Embryonic facial prominence (tissue), 1 donor: ENCODE measurements around the gene ZMIZ1.

ENCODE experiments used
- DNase-seq: peaks from one replicate; pipeline ENCODE4 v3.0.0-alpha.2; 2016; ENCODE audit errors: extremely low spot score

The ZMIZ1 gene

GRCh38 chr10:79097021-79097872 lies 28.5 kb downstream of the ZMIZ1 start:
- no peak for DNase-seq

GRCh38 chr10:79098061-79098460 lies 29.3 kb downstream of the ZMIZ1 start:
- no peak for DNase-seq

- DNase-seq: no peak
These were observed 29.8 kb downstream of the ZMIZ1 start for GRCh38 chr10:79098596-79099015.

- DNase-seq: no peak
These were observed 31.2 kb downstream of the ZMIZ1 start for GRCh38 chr10:79099898-79100448.

- DNase-seq: no peak
These were observed 32.0 kb downstream of the ZMIZ1 start for GRCh38 chr10:79100771-79101170.

GRCh38 chr10:79101560-79102497 lies 33.1 kb downstream of the ZMIZ1 start:
- DNase-seq: peak; percentile 39

- DNase-seq: no peak
These were observed 33.7 kb downstream of the ZMIZ1 start for GRCh38 chr10:79102498-79102874.

GRCh38 chr10:79103129-79103528 lies 34.4 kb downstream of the ZMIZ1 start:
- DNase-seq: no peak

GRCh38 chr10:79103585-79103984 lies 34.8 kb downstream of the ZMIZ1 start:
- no peak for DNase-seq

GRCh38 chr10:79105150-79105739 lies 36.5 kb downstream of the ZMIZ1 start:
- no peak for DNase-seq

GRCh38 chr10:79105818-79106217 lies 37.1 kb downstream of the ZMIZ1 start:
- DNase-seq: no peak

GRCh38 chr10:79106256-79107050 lies 37.7 kb downstream of the ZMIZ1 start:
- no peak for DNase-seq

GRCh38 chr10:79107736-79108264 lies 39.0 kb downstream of the ZMIZ1 start:
- no peak for DNase-seq

- no peak for DNase-seq
These were observed 40.0 kb downstream of the ZMIZ1 start for GRCh38 chr10:79108728-79109127.

GRCh38 chr10:79111427-79111826 lies 42.7 kb downstream of the ZMIZ1 start:
- DNase-seq: no peak

GRCh38 chr10:79111846-79112614 lies 43.3 kb downstream of the ZMIZ1 start:
- no peak for DNase-seq

GRCh38 chr10:79112881-79113431 lies 44.2 kb downstream of the ZMIZ1 start:
- no peak for DNase-seq

GRCh38 chr10:79113827-79114226 lies 45.1 kb downstream of the ZMIZ1 start:
- DNase-seq: no peak

GRCh38 chr10:79115302-79115701 lies 46.5 kb downstream of the ZMIZ1 start:
- DNase-seq: no peak

GRCh38 chr10:79116368-79116767 lies 47.6 kb downstream of the ZMIZ1 start:
- no peak for DNase-seq
